Erythroblast (primary cell): Measurements from ENCODE around the gene CCR7.

Source experiments
- DNase-seq, 2 experiments: peaks; one replicate each; lab custom pipeline; 2025; lab: John Stamatoyannopoulos, UW
- GATA1 ChIP-seq: IDR thresholded peaks from 2 replicates; pipeline ENCODE4 v1.6.1; 2011; ENCODE audit warnings: low read depth, mild to moderate bottlenecking, control low read depth, low read length, moderate library complexity
- POLR2A ChIP-seq: IDR thresholded peaks from 2 replicates; pipeline ENCODE4 v1.6.1; 2011; ENCODE audit warnings: mild to moderate bottlenecking, low read length

CCR7 gene

DNA sequence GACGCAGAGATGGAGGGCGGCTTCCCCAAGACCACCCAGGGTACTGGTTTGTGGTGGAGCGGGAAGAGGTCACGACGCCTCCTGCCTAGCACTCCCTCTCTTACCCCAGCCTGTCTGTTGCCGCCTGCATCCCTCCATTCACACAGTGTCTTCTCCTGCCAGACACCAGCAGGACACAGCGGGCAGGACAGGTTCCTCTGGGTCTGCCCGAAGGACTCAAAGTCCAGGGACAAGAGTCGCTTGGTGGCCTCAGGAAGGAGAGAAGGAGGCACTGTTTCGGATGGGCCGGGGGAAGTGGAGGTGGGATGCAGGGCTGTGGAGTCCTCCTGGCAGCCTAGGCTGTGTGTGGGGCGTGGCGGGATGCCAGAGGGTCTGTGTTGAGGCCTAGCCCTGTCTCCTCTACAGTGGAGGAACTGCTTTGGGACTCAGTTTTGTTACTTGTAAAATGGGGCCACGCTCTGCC is 44.2 kb downstream of the CCR7 start:
- DNase-seq: no peak
- no peak for TF ChIP-seq GATA1
- TF ChIP-seq POLR2A: no peak

DNA sequence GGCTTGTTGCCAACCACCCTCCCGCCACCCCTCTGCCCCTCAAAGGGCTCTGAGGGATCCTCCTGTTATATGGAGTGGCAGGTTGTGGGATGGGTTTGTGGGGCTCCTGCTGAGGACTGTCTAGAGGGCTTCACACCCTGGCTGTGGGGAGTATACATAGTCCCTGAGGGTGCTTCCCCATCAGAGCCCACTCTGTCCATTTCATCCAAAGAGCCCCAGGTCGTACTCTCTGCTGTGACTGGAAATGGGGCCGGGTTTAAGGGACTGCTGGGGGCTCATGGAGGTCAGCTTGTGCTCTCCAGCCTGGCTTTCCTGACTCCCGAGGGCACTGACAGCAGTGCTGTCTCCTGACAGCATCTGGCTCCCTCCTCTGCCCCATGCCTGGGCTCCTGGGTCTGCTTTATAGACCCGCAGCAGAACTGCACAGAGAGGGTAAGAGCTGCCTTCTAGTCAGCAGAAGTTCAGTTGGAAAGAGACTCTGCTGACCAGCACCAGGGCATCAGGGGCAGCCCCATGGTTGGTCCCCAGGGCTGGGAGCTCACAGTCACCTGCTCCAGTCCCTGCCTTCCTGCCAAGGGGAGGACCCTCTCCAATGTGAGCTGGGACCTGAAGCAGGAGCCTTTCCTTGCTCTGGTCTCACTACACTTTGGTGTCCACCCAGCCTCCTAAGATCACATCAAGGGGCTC is 46.0 kb downstream of the CCR7 start:
- TF ChIP-seq POLR2A (no peak), GATA1 (no peak)
- DNase-seq: no peak

DNA sequence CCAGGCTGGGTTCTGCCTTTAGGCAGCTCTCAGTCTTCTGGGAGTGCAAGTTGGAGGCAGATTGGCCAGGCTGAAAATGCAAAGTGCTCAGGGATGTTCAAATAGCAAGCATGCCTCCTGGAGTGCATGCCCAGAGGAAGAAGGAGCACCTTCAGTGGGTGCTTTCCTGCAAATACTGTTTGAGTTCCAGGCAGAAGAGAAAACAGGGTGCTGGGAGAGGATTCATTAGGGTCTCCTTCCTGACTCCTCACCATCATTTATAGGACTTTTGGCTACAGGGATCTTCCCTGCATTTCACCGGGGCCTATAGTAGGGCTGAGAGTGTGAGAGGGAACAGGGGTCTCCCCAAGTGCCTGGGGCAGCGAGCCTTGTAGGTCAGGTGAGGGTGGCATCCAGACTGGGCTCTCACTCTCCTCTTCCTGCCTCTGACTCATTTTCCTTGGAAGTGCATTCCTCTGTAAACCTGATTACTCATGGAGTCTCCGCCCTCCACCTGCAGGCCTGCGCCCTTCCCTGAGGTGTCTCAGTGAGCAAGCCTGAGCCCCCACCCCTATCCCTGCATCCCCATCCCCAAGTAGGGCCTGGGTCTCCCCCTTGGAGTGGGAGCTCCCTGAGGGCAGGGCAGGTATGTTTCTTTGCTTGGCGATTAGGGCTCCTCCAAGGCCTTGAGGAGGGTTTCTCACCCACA is 46.7 kb downstream of the CCR7 start:
- DNase-seq: no peak
- TF ChIP-seq POLR2A (no peak), GATA1 (no peak)

- DNase-seq: no peak
- no peak for TF ChIP-seq POLR2A
- TF ChIP-seq GATA1: no peak
These were observed 47.3 kb downstream of the CCR7 start for GRCh38 chr17:40517981-40518380.

- no peak for TF ChIP-seq GATA1
- TF ChIP-seq POLR2A: no peak
- no peak for DNase-seq
These were observed 48.0 kb downstream of the CCR7 start for GRCh38 chr17:40517286-40517662.

- DNase-seq: no peak
- TF ChIP-seq GATA1: no peak
- TF ChIP-seq POLR2A: no peak
These were observed 48.5 kb downstream of the CCR7 start for GRCh38 chr17:40516581-40517285.

DNA sequence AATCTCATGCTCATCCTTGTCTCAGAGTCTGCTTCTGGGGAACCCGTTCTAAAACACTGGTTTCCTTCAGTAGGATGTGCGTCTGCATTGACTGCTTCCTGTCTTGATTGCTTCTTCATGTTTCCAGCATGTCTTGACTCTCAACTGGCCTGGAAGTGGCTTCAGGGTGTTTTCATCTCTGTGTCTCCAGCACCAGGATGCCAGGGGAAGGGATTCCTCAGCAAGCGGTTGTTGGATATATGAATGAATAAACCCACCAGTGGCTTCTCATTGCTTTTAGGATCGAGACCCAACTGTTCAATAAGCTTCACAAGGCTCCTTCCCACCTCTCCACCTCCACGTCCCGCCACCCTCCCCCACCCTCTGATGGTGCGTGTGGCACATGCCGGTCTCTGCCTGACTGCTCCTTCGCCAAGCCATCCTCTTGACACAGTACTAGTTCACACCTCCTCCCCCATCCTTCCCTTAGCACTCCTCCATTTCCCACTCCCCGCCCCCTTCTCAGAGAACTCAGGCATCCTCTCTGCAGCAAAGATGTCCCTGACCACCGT is 49.7 kb downstream of the CCR7 start:
- no peak for DNase-seq
- no peak for TF ChIP-seq POLR2A
- no peak for TF ChIP-seq GATA1

- TF ChIP-seq GATA1 (no peak), POLR2A (no peak)
- no peak for DNase-seq
These were observed 50.3 kb downstream of the CCR7 start for GRCh38 chr17:40515011-40515410.

- TF ChIP-seq POLR2A (no peak), GATA1 (no peak)
- no peak for DNase-seq
These were observed 51.0 kb downstream of the CCR7 start for GRCh38 chr17:40514013-40514875.

DNA sequence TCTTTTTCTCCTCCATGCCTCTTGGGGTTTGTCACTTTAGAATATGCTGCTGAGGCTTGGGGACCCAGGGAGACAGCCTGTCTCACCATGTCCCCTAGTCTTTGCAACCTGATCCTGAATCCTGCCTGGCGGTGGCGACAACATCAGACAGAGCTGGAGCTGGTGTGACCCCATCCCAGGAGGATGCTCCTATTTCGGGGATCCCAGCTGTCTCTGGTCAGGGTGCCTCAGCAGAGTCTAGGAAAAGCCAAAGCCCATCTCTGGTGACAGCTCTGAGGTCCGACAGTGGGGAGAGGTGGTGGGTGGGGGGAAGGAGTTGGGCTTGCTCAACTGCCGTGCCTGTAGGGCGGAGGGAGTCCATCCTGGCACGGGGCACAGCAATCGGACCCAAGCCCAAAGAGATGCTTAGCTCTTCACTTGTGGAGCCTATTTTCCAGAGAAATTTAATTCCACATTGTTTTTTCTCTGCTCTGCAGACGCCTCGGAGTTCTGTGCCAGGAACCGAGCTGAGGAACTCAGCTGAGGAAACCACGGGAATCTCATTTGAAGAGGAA is 53.5 kb downstream of the CCR7 start:
- no peak for DNase-seq
- TF ChIP-seq GATA1 (no peak), POLR2A (no peak)

GRCh38 chr17:40511136-40511535 is 54.1 kb downstream of the CCR7 start:
- no peak for DNase-seq
- TF ChIP-seq POLR2A (no peak), GATA1 (no peak)

DNA sequence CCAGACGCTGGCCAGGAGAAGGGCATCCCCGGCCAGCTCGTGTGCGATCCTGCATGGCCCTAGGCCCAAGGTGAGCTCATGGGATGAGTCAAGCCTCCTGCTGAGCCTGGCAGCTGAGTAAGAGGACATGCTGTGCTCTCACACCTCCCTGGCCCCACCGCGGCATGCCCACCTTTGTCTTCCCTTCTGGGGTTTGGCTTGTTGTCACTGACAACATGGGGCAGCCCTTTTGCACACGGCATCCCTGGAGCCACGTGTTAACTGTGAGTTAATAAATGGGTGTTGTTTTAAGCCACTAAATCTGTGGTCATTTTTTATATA is 55.0 kb downstream of the CCR7 start:
- DNase-seq: no peak

DNA sequence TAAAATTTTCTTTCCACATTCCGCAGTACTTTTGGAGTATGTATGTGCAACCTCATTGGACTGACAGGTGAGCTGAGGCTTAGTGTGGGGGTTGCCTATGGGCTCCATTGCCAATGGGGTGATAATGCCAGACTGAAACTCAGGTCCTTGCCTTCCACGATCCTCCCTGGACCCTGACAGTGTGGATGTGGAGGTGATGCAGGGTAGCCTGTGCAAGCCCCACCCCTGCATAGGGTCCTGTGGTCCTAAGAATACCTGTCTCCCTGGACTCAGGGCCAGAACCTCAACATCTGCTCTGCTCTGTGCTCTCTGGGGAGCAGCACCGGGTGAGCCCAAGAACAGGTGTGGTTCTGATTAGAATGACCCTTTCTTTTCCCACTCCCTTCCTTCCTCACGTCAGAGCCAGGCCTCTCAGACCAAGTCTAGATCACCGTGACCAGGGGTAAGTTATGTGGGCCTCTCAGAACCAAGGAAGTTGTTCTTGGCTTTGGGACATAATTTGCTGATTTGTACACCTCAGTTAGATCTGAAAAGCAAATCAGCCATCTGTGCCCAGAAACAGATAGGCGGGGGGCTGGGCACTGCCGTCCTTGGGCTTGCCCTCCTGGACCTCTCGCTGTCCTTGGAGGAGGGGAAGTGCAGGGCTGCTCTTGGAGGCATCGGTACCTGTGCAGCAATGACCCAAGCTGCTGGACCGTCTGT is 55.5 kb downstream of the CCR7 start:
- TF ChIP-seq POLR2A: no peak
- TF ChIP-seq GATA1: no peak

More for the DNA sequence above, 55.0 kb downstream of the CCR7 start:
- TF ChIP-seq POLR2A (no peak), GATA1 (no peak)

More for the DNA sequence above, 55.5 kb downstream of the CCR7 start:
- no peak for DNase-seq
